Pancreas (tissue), 10 donors: ENCODE results near the gene CLDN3. TPM values are rescaled to one million over a fixed set of nuclear protein-coding genes. Genes with fewer than 3 reads are reported as not detected.
A peak's percentile ranks its signal among the peaks of the same experiment; 100 is the strongest.
"Not testable (repeated sequence)": the region's sequence is repeated elsewhere in the genome, so short reads cannot be mapped to it uniquely, and the experiment has no call there.

Experiments
- ATAC-seq, 4 donors: fragments of 200-7000 bp; cut with Tn5 transposase; one replicate each; pipeline versions ENCODE4 v1.8.0 to v1.9.1; 2020; ENCODE audit warnings: mild to moderate bottlenecking in 4 of 4, moderate library complexity in 4 of 4
- DNase-seq, 6 donors: peaks; one replicate each; pipeline ENCODE4 v3.0.0-alpha.2; 2020
- FAIRE-seq: peaks from 2 replicates; lab custom pipeline; 2012; peaks lifted over from hg19 to GRCh38; lab: Jason Lieb, UNC
- H3K27ac ChIP-seq, 4 donors: fragments of 200-600 bp; sonication (generic); 1 replicate in 3 of 4; 2 replicates in 1 of 4; pipeline versions ENCODE4 v1.5.0 to v1.8.0; 2020
- H3K27me3 ChIP-seq, 4 donors: fragments of 200-600 bp; one replicate each; pipeline ENCODE4 v1.8.0; 2021
- H3K36me3 ChIP-seq, 3 donors: fragments of 200-600 bp; sonication (generic) in 1 of 3; one replicate each; pipeline versions ENCODE4 v1.5.0 to v1.8.0; 2020 to 2021
- H3K4me1 ChIP-seq, 3 donors: fragments of 200-600 bp; one replicate each; pipeline ENCODE4 v1.8.0; 2021
- H3K4me3 ChIP-seq, 4 donors: fragments of 200-600 bp; sonication (generic) in 2 of 4; one replicate each; pipeline versions ENCODE4 v1.5.0 to v1.8.0; 2020 to 2021
- H3K9me3 ChIP-seq, 4 donors: fragments of 200-600 bp; one replicate each; pipeline ENCODE4 v1.8.0; 2021
- CTCF ChIP-seq, 4 donors: fragments of 200-600 bp; sonication (generic) in 3 of 4; IDR thresholded peaks; one replicate each; pipeline versions ENCODE4 v1.5.0 to v1.8.0; 2021; ENCODE audit warnings: antibody characterized with exemption in 4 of 4
- WGBS, 2 donors: extraction: QIAGEN DNeasy Blood & Tissue Kit; methylation state at CpG; one replicate each; pipeline ENCODE4 v1.1.7; 2013; 5-methylcytosine and 5-hydroxymethylcytosine counted together
- intact Hi-C, 3 donors: fragments of 100-400 bp; cut with DNase I; formaldehyde crosslinking; loops; one replicate each; pipeline versions ENCODE4 v1.11.1 to v1.14.2; 2022
- polyA plus RNA-seq, 2 donors: library from polyadenylated mRNA; stranded (reverse); fragments of 200-250 nt; gene quantifications; one replicate each; pipeline ENCODE4 v1.2.3, GENCODE V29; 2013
- total RNA-seq, 6 donors: library from RNA; stranded (reverse); fragmentation: NEBNext Ultra II Directional in 4 of 6; extraction: Animal tissue kit (Norgen Biotek cat#: 25700) in 4 of 6; gene quantifications; one replicate each; pipeline versions ENCODE4 v1.2.1 to v1.2.4, GENCODE V29; 2021 to 2023
- donor health status: healthy with polysubstance abuse.
- donor health status: DM: no; HTN: no; CAD: no; lungs with moderate emphysema.
- donor health status: DM: no; HTN: no; CAD: no.
- donor health status: control.
- donor health status: control.
- donor health status: Bipolar disorder and iron deficiency.
- donor health status: DM: yes; HTN: yes; CAD: no.
- donor health status: DM: no; HTN: no; CAD: no.
- donor health status: DM: no; HTN: no; CAD: no.
- donor health status: DM: yes; HTN: yes; CAD: no.

Gene CLDN3
- total and polyA plus RNA-seq, 8 donors, result 42.9 to 122 (median 53.1) TPM

GRCh38 chr7:73799282-73800141 lies 29.4 kb upstream of the CLDN3 start:
- intact Hi-C loops, result no loop called here
- Histone ChIP-seq H3K27me3 (no peaks in the 10 kb centered on the region), H3K4me3 (no peak overlapping the region), H3K4me1 (no peaks in the 10 kb centered on the region), H3K9me3 (no peaks in the 10 kb centered on the region), H3K27ac (no peak overlapping the region), H3K36me3 (no peaks in the 10 kb centered on the region)
- no peak for DNase-seq
- FAIRE-seq, result no peak
- TF ChIP-seq CTCF (IDR thresholded peaks at IDR 0.05), result no peak
- 80 to 83% methylated on average over 10 of the region's 10 CpGs for WGBS, 2 donors
- ATAC-seq, result no peak

- WGBS, 2 donors, result 97 to 98% methylated on average over 23 to 29 of the region's 34 CpGs
- H3K4me1 ChIP-seq, result peaks cover 0 to 15% (median 8%) of the 10 kb centered on the region in 3 donors
- H3K27me3 ChIP-seq, intact Hi-C loops, ATAC-seq, H3K36me3 ChIP-seq, FAIRE-seq, H3K4me3 ChIP-seq, H3K9me3 ChIP-seq, H3K27ac ChIP-seq: not testable (repeated sequence)
- peak in 1 of 6 donors; percentile 19 for DNase-seq
These were observed 27.1 kb upstream of the CLDN3 start for GRCh38 chr7:73797176-73797575.

GRCh38 chr7:73796656-73797055 lies 26.6 kb upstream of the CLDN3 start:
- ATAC-seq, H3K4me3 ChIP-seq, H3K9me3 ChIP-seq, H3K27ac ChIP-seq, intact Hi-C loops, DNase-seq, FAIRE-seq, H3K27me3 ChIP-seq, H3K36me3 ChIP-seq: not testable (repeated sequence)
- 73 to 100% methylated on average over 1 to 4 of the region's 6 CpGs for WGBS, 2 donors
- peaks cover 0 to 15% (median 8%) of the 10 kb centered on the region in 3 donors for H3K4me1 ChIP-seq

- H3K27me3 ChIP-seq, H3K36me3 ChIP-seq, H3K4me3 ChIP-seq, ATAC-seq, H3K27ac ChIP-seq, DNase-seq, H3K9me3 ChIP-seq, intact Hi-C loops, FAIRE-seq: not testable (repeated sequence)
- peaks cover 0 to 15% (median 8%) of the 10 kb centered on the region in 3 donors for H3K4me1 ChIP-seq
These were observed 25.1 kb upstream of the CLDN3 start for GRCh38 chr7:73795188-73795587.

GRCh38 chr7:73791170-73791690 lies 21.2 kb upstream of the CLDN3 start:
- intact Hi-C loops, H3K9me3 ChIP-seq, ATAC-seq, H3K27me3 ChIP-seq, H3K27ac ChIP-seq, FAIRE-seq, H3K4me3 ChIP-seq, H3K36me3 ChIP-seq, DNase-seq: not testable (repeated sequence)
- H3K4me1 ChIP-seq, result peaks cover 0 to 15% (median 8%) of the 10 kb centered on the region in 3 donors
- WGBS, 2 donors, result 95 to 99% methylated on average over 7 of the region's 7 CpGs

GRCh38 chr7:73789051-73789450 lies 19.0 kb upstream of the CLDN3 start:
- intact Hi-C loops, result no loop called here
- no peak for FAIRE-seq
- 94 to 96% methylated on average over 4 of the region's 4 CpGs for WGBS, 2 donors
- Histone ChIP-seq H3K4me3 (no peak overlapping the region), H3K4me1 (peaks cover 0 to 10% (median 8%) of the 10 kb centered on the region in 3 donors), H3K27ac (no peak overlapping the region), H3K9me3 (no peaks in the 10 kb centered on the region), H3K27me3 (no peaks in the 10 kb centered on the region), H3K36me3 (no peaks in the 10 kb centered on the region)
- ATAC-seq, result no peak
- TF ChIP-seq CTCF (IDR thresholded peaks at IDR 0.05), result no peak
- no peak for DNase-seq

- H3K27me3 ChIP-seq, H3K27ac ChIP-seq, intact Hi-C loops, FAIRE-seq, ATAC-seq, DNase-seq, H3K36me3 ChIP-seq, H3K4me3 ChIP-seq, H3K4me1 ChIP-seq, H3K9me3 ChIP-seq: not testable (repeated sequence)
- 97 to 100% methylated on average over 1 of the region's 1 CpG for WGBS, 2 donors
These were observed 17.6 kb upstream of the CLDN3 start for GRCh38 chr7:73787786-73788048.
